T-helper 2 cell (primary cell): ENCODE data around the gene CDH24.
"Not testable (repeated sequence)": the region's sequence is repeated elsewhere in the genome, so short reads cannot be mapped to it uniquely, and the experiment has no call there.

Source experiments
- DNase-seq, 5 experiments: peaks; one replicate each; pipeline versions ENCODE4 v3.0.0 to v3.0.0-alpha.2; 2012 to 2022

The CDH24 gene

GRCh38 chr14:23018107-23018506 is 39.2 kb downstream of the CDH24 start:
- DNase-seq: no peak

- DNase-seq: no peak
Measured at GRCh38 chr14:23017091-23017490, 40.2 kb downstream of the CDH24 start.

- no peak for DNase-seq
Measured at GRCh38 chr14:23015618-23016017, 41.7 kb downstream of the CDH24 start.

GRCh38 chr14:23013749-23014054 is 43.6 kb downstream of the CDH24 start:
- DNase-seq: not testable (repeated sequence)

GRCh38 chr14:23013054-23013748 is 44.1 kb downstream of the CDH24 start:
- no peak for DNase-seq

GRCh38 chr14:23009939-23010726 is 47.2 kb downstream of the CDH24 start, which contains the start of gene C14orf93:
Gene C14orf93 (minus strand): TSS chr14:23010143. CDS start chr14:22999023, 11,120 bp downstream.
- peak; percentile 53 to 89 (median 70) for DNase-seq

GRCh38 chr14:23009483-23009938 is 47.8 kb downstream of the CDH24 start:
- DNase-seq: peak in 1 of 5 experiments; percentile 8

- DNase-seq: peak in 1 of 5 experiments; percentile 40
Measured at GRCh38 chr14:23008831-23009230, 48.5 kb downstream of the CDH24 start.

- DNase-seq: peak; percentile 91 to 99 (median 95)
Measured at GRCh38 chr14:23006544-23007419, 50.5 kb downstream of the CDH24 start.

GRCh38 chr14:23006188-23006534 is 51.2 kb downstream of the CDH24 start:
- DNase-seq: no peak

- DNase-seq: no peak
Measured at GRCh38 chr14:23005451-23006187, 51.7 kb downstream of the CDH24 start.

GRCh38 chr14:23004274-23004673 is 53.0 kb downstream of the CDH24 start:
- not testable (repeated sequence) for DNase-seq

- no peak for DNase-seq
Measured at GRCh38 chr14:23002592-23002991, 54.7 kb downstream of the CDH24 start.

- no peak for DNase-seq
Measured at GRCh38 chr14:23000860-23001259, 56.5 kb downstream of the CDH24 start.

GRCh38 chr14:22998329-22999012 is 58.8 kb downstream of the CDH24 start:
- DNase-seq: no peak

- no peak for DNase-seq
Measured at GRCh38 chr14:22997676-22998323, 59.5 kb downstream of the CDH24 start.
